HepG2 (cell line): ENCODE measurements around the gene CAMTA1. TPM values are rescaled to one million over a fixed set of nuclear protein-coding genes. Genes with fewer than 3 reads are reported as not detected.

Experiments
- CBX2 ChIP-seq, 2 experiments: fragments of 200-600 bp in 1 of 2; sonication (generic); formaldehyde crosslinking in 1 of 2; IDR thresholded peaks; 2 replicates each; pipeline versions ENCODE4 v1.7.0 to v1.8.1; 2018 to 2022; ENCODE audit warnings: low read depth in 2 of 2, low read length in 1 of 2, mild to moderate bottlenecking in 1 of 2, missing genetic modification reagents in 1 of 2
- EZH2 ChIP-seq: conservative IDR thresholded peaks from 2 replicates; pipeline ENCODE4 v1.6.1; 2012; ENCODE audit warnings: mild to moderate bottlenecking, low read depth, low read length, moderate library complexity
- HNRNPK ChIP-seq: fragments of 200-400 bp; formaldehyde crosslinking; IDR thresholded peaks from 2 replicates; pipeline ENCODE4 v1.6.1; 2018; ENCODE audit warnings: low read length, low read depth, moderate library complexity, mild to moderate bottlenecking; ENCODE audit not compliant: poor library complexity, severe bottlenecking
- RAD51 ChIP-seq: fragments of 450-650 bp; IDR thresholded peaks from 2 replicates; pipeline ENCODE4 v1.6.1; 2016; ENCODE audit warnings: borderline replicate concordance
- SOX5 ChIP-seq: IDR thresholded peaks from 2 replicates; pipeline ENCODE4 v1.6.1; 2016; ENCODE audit warnings: borderline replicate concordance
- ZNF512B ChIP-seq: sonication (generic); formaldehyde crosslinking; IDR thresholded peaks from 2 replicates; pipeline ENCODE4 v1.5.1; 2020; ENCODE audit warnings: missing genetic modification reagents, mild to moderate bottlenecking, borderline replicate concordance
- ZNF577 ChIP-seq: sonication (generic); formaldehyde crosslinking; IDR thresholded peaks from 2 replicates; pipeline ENCODE4 v1.4.0; 2020; ENCODE audit warnings: mild to moderate bottlenecking, low read depth, missing genetic modification reagents, borderline replicate concordance
- ZNF780A ChIP-seq: sonication (generic); formaldehyde crosslinking; IDR thresholded peaks from 2 replicates; pipeline ENCODE4 v1.8.0; 2022; ENCODE audit warnings: mild to moderate bottlenecking, missing genetic modification reagents, moderate library complexity
- polyA plus RNA-seq, 8 experiments: library from polyadenylated mRNA; depleted of rRNA in 3 of 8; stranded (reverse) in 7 of 8; unstranded in 1 of 8; fragments of >200 nt; fragmentation: Illumina TruSeq in 4 of 8; extraction: Trizol in 4 of 8; gene quantifications; 2 replicates each; pipeline versions ENCODE4 v1.2.1 to v1.2.3, GENCODE V29; 2011 to 2016; ENCODE audit warnings: low read depth in 4 of 8, missing spikeins in 1 of 8, mixed read lengths in 1 of 8; ENCODE audit not compliant: insufficient read depth in 1 of 8
- total RNA-seq, 5 experiments: library from RNA; depleted of rRNA; stranded (reverse); fragments of >200 nt; fragmentation: Illumina TruSeq; extraction: Trizol; gene quantifications; 2 replicates each; pipeline ENCODE4 v1.2.3, GENCODE V29; 2016; ENCODE audit warnings: low read depth in 1 of 5
- TF ChIP-seq, protein P1 (sequence below): sonication (generic); formaldehyde crosslinking; IDR thresholded peaks from 2 replicates; pipeline ENCODE4 v1.4.0; 2020; ENCODE audit warnings: missing genetic modification reagents
- TF ChIP-seq, protein P2 (sequence below): sonication (generic); IDR thresholded peaks from 2 replicates; pipeline ENCODE4 v1.6.1; 2016; ENCODE audit warnings: low read depth, borderline replicate concordance
- TF ChIP-seq, protein P3 (sequence below): sonication (generic); formaldehyde crosslinking; IDR thresholded peaks from 2 replicates; pipeline ENCODE4 v1.4.0; 2020; ENCODE audit warnings: missing genetic modification reagents

CAMTA1 gene
- total and polyA plus RNA-seq, 2 of the 13 experiments (the other 11 are each of a cell fraction or from before 2014, with no cell fraction given), result 25.0 to 36.4 TPM

- TF ChIP-seq HNRNPK, result no peak
- TF ChIP-seq, protein P1, sequence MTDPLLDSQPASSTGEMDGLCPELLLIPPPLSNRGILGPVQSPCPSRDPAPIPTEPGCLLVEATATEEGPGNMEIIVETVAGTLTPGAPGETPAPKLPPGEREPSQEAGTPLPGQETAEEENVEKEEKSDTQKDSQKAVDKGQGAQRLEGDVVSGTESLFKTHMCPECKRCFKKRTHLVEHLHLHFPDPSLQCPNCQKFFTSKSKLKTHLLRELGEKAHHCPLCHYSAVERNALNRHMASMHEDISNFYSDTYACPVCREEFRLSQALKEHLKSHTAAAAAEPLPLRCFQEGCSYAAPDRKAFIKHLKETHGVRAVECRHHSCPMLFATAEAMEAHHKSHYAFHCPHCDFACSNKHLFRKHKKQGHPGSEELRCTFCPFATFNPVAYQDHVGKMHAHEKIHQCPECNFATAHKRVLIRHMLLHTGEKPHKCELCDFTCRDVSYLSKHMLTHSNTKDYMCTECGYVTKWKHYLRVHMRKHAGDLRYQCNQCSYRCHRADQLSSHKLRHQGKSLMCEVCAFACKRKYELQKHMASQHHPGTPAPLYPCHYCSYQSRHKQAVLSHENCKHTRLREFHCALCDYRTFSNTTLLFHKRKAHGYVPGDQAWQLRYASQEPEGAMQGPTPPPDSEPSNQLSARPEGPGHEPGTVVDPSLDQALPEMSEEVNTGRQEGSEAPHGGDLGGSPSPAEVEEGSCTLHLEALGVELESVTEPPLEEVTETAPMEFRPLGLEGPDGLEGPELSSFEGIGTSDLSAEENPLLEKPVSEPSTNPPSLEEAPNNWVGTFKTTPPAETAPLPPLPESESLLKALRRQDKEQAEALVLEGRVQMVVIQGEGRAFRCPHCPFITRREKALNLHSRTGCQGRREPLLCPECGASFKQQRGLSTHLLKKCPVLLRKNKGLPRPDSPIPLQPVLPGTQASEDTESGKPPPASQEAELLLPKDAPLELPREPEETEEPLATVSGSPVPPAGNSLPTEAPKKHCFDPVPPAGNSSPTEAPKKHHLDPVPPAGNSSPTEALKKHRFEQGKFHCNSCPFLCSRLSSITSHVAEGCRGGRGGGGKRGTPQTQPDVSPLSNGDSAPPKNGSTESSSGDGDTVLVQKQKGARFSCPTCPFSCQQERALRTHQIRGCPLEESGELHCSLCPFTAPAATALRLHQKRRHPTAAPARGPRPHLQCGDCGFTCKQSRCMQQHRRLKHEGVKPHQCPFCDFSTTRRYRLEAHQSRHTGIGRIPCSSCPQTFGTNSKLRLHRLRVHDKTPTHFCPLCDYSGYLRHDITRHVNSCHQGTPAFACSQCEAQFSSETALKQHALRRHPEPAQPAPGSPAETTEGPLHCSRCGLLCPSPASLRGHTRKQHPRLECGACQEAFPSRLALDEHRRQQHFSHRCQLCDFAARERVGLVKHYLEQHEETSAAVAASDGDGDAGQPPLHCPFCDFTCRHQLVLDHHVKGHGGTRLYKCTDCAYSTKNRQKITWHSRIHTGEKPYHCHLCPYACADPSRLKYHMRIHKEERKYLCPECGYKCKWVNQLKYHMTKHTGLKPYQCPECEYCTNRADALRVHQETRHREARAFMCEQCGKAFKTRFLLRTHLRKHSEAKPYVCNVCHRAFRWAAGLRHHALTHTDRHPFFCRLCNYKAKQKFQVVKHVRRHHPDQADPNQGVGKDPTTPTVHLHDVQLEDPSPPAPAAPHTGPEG, result no peak
- TF ChIP-seq CBX2 (IDR thresholded peaks at IDR 0.05; ENCODE audit: low read depth, low read length), result no peak
- no peak for TF ChIP-seq CBX2 (CRISPR knock-in tag; IDR thresholded peaks at IDR 0.05; ENCODE audit: low read depth)
- TF ChIP-seq SOX5 (CRISPR knock-in tag), result no peak
- TF ChIP-seq EZH2, result no peak
- TF ChIP-seq ZNF577 (CRISPR knock-in tag), result no peak
- TF ChIP-seq RAD51, result no peak
- TF ChIP-seq, protein P2, sequence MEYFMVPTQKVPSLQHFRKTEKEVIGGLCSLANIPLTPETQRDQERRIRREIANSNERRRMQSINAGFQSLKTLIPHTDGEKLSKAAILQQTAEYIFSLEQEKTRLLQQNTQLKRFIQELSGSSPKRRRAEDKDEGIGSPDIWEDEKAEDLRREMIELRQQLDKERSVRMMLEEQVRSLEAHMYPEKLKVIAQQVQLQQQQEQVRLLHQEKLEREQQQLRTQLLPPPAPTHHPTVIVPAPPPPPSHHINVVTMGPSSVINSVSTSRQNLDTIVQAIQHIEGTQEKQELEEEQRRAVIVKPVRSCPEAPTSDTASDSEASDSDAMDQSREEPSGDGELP, result no peak
- no peak for TF ChIP-seq ZNF780A (CRISPR knock-in tag)
- TF ChIP-seq ZNF512B (CRISPR knock-in tag), result no peak
- TF ChIP-seq, protein P3, sequence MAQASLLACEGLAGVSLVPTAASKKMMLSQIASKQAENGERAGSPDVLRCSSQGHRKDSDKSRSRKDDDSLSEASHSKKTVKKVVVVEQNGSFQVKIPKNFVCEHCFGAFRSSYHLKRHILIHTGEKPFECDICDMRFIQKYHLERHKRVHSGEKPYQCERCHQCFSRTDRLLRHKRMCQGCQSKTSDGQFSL (CRISPR knock-in tag), result no peak
Observed at GRCh38 chr1:7185721-7186120, 400.5 kb downstream of the CAMTA1 start (continued).
